K562 (cell line): ENCODE data around the gene FAAP100. TPM values are rescaled to one million over a fixed set of nuclear protein-coding genes. Genes with fewer than 3 reads are reported as not detected.

Source experiments
- ATAC-seq: fragments of 200-7000 bp; cut with Tn5 transposase; 3 replicates; pipeline ENCODE4 v1.9.1; 2020; ENCODE audit warnings: moderate library complexity
- BruUV-seq: library from RNA; stranded (reverse); fragments of 400-500 nt; replicated peaks from 2 replicates; lab custom pipeline; 2021; lab: Mats Ljungman, UMichigan
- CTCF ChIA-PET: fragments of 300-600 bp; formaldehyde crosslinking; extraction: SDS; loops from one replicate; lab custom pipeline; 2021; ENCODE audit warnings: low intra/inter-chr PET ratio; lab: Yijun Ruan, JAX
- POLR2A ChIA-PET: fragments of 300-600, 350-650 bp; sonication (Branson Sonifier 250); formaldehyde crosslinking; extraction: SDS; loops from one replicate; lab custom pipeline; 2021; ENCODE audit warnings: antibody characterized with exemption, inconsistent platforms; lab: Yijun Ruan, JAX
- DNase-seq, 4 experiments: peaks; one replicate each; pipeline versions ENCODE4 v3.0.0 to v3.0.0-alpha.2; 2011 to 2018; ENCODE audit warnings: low spot score in 3 of 4, mixed read lengths in 3 of 4; ENCODE audit errors: extremely low read depth in 1 of 4
- FAIRE-seq: peaks from 2 replicates; lab custom pipeline; 2011; peaks lifted over from hg19 to GRCh38; lab: Jason Lieb, UNC
- H2AFZ ChIP-seq: 2 replicates; pipeline ENCODE4 v1.6.0; 2011; ENCODE audit warnings: low read depth, low read length, control low read depth, inconsistent platforms
- H3K27ac ChIP-seq: fragments of 200-600 bp; 3 replicates; pipeline ENCODE4 v1.8.0; 2011; ENCODE audit warnings: low read depth, mild to moderate bottlenecking, control low read depth, inconsistent platforms, low read length, moderate library complexity, mixed read lengths; ENCODE audit errors: extremely low read depth
- H3K27me3 ChIP-seq, 2 experiments: fragments of 300-600 bp in 1 of 2; 2 replicates in 1 of 2; 3 replicates in 1 of 2; pipeline versions ENCODE4 v1.6.0 to v1.8.0; 2011; ENCODE audit warnings: inconsistent platforms in 2 of 2, low read length in 2 of 2, mild to moderate bottlenecking in 1 of 2, mixed read lengths in 1 of 2, moderate library complexity in 1 of 2; ENCODE audit not compliant: control insufficient read depth in 2 of 2, insufficient read depth in 2 of 2
- H3K36me3 ChIP-seq: fragments of 300-600 bp; 3 replicates; pipeline ENCODE4 v1.8.0; 2011; ENCODE audit warnings: mild to moderate bottlenecking, low read length, inconsistent platforms; ENCODE audit not compliant: control insufficient read depth, insufficient read depth
- H3K4me1 ChIP-seq, 2 experiments: fragments of 200-600 bp in 1 of 2; replicated peaks in 1 of 2; 2 replicates in 1 of 2; 3 replicates in 1 of 2; pipeline versions ENCODE4 v1.5.1 to v1.8.0; 2011; ENCODE audit warnings: inconsistent platforms in 2 of 2, low read length in 2 of 2, mild to moderate bottlenecking in 1 of 2, mixed read lengths in 1 of 2, moderate library complexity in 1 of 2; ENCODE audit not compliant: control insufficient read depth in 2 of 2, insufficient read depth in 2 of 2
- H3K4me2 ChIP-seq: 2 replicates; pipeline ENCODE4 v1.6.1; 2011; ENCODE audit warnings: low read length, control low read depth, inconsistent platforms, mixed read lengths; ENCODE audit not compliant: insufficient read depth
- H3K4me3 ChIP-seq: fragments of 200-600 bp; sonication (generic), shearing (Covaris generic); 2 replicates; pipeline ENCODE4 v1.5.1; 2016; ENCODE audit warnings: control low read depth, inconsistent platforms
- H3K79me2 ChIP-seq: fragments of 200-600 bp; 3 replicates; pipeline ENCODE4 v1.8.0; 2011; ENCODE audit warnings: low read length, inconsistent platforms; ENCODE audit not compliant: control insufficient read depth, insufficient read depth
- H3K9ac ChIP-seq, 2 experiments: 2 replicates each; pipeline versions ENCODE4 v1.6.0 to v1.6.1; 2011; ENCODE audit warnings: low read depth in 2 of 2, low read length in 2 of 2, control low read depth in 1 of 2, inconsistent platforms in 1 of 2, mild to moderate bottlenecking in 1 of 2, mixed read lengths in 1 of 2; ENCODE audit not compliant: insufficient read depth in 1 of 2
- H3K9me1 ChIP-seq: one replicate; pipeline ENCODE4 v1.6.0; 2011; ENCODE audit warnings: inconsistent platforms, mild to moderate bottlenecking, low read length, moderate library complexity; ENCODE audit not compliant: control insufficient read depth, insufficient read depth
- H3K9me3 ChIP-seq: replicated peaks from 2 replicates; pipeline ENCODE4 v1.5.1; 2011; ENCODE audit warnings: low read depth, low read length, inconsistent platforms; ENCODE audit not compliant: control insufficient read depth, insufficient read depth
- H4K20me1 ChIP-seq: replicated peaks from 2 replicates; pipeline ENCODE4 v1.6.1; 2011; ENCODE audit warnings: low read length, inconsistent platforms, mixed read lengths; ENCODE audit not compliant: control insufficient read depth, insufficient read depth
- CBFA2T3 ChIP-seq: fragments of 450-650 bp; IDR thresholded peaks from 2 replicates; pipeline ENCODE4 v1.6.1; 2017
- E2F6 ChIP-seq, 2 experiments: IDR thresholded peaks; 2 replicates each; pipeline ENCODE4 v1.6.1; 2011; ENCODE audit warnings: borderline replicate concordance in 1 of 2, control low read depth in 1 of 2, low read depth in 1 of 2, low read length in 1 of 2, mild to moderate bottlenecking in 1 of 2, mixed read lengths in 1 of 2, moderate library complexity in 1 of 2; ENCODE audit not compliant: insufficient read depth in 1 of 2, insufficient read length in 1 of 2, poor library complexity in 1 of 2, severe bottlenecking in 1 of 2; ENCODE audit errors: extremely low read depth in 1 of 2
- POLR2A ChIP-seq: fragments of 450-650 bp; conservative IDR thresholded peaks from 2 replicates; pipeline ENCODE4 v1.6.1; 2016
- PTTG1 ChIP-seq: fragments of 450-650 bp; IDR thresholded peaks from 2 replicates; pipeline ENCODE4 v1.6.1; 2016; ENCODE audit warnings: low read depth, mild to moderate bottlenecking, missing genetic modification characterization, missing compliant biosample characterization
- SMAD2 ChIP-seq: fragments of 150-350 bp; IDR thresholded peaks from 2 replicates; pipeline ENCODE4 v1.6.1; 2014; ENCODE audit warnings: low read depth, mild to moderate bottlenecking, low read length
- THRAP3 ChIP-seq: fragments of 450-650 bp; IDR thresholded peaks from 2 replicates; pipeline ENCODE4 v1.6.1; 2016; ENCODE audit warnings: mild to moderate bottlenecking, inconsistent platforms, borderline replicate concordance
- ZNF253 ChIP-seq: fragments of 250-450 bp; sonication (Bioruptor Pico); conservative IDR thresholded peaks from 2 replicates; pipeline ENCODE4 v1.6.1; 2021; ENCODE audit warnings: mild to moderate bottlenecking
- WGBS: fragments of 100-300 bp; shearing (Covaris generic); methylation state at CpG from one replicate; pipeline ENCODE4 v1.1.6; 2016; ENCODE audit warnings: low coverage, mixed read lengths; ENCODE audit not compliant: insufficient coverage; ENCODE audit errors: missing lambda C conversion rate; 5-methylcytosine and 5-hydroxymethylcytosine counted together
- in situ Hi-C: fragments of 300-500 bp; cut with MboI; formaldehyde crosslinking; loops from 4 replicates; pipeline ENCODE4 v1.15.0; 2018; ENCODE audit warnings: inconsistent platforms, mixed read lengths
- intact Hi-C: fragments of 100-400 bp; cut with micrococcal nuclease; formaldehyde crosslinking; loops from 2 replicates; pipeline ENCODE4 v1.14.2; 2022
- polyA plus RNA-seq, 8 experiments: library from polyadenylated mRNA; depleted of rRNA in 4 of 8; stranded (reverse) in 5 of 8; unstranded in 3 of 8; fragments of >200 nt; fragmentation: Nextera tagmentation in 2 of 8; fragmentation: Illumina TruSeq in 1 of 8; extraction: Ambion mirVana in 2 of 8; extraction: Trizol in 1 of 8; gene quantifications; 2 replicates each; pipeline versions ENCODE4 v1.2.1 to v1.2.3, GENCODE V29; 2011 to 2014; ENCODE audit warnings: inconsistent platforms in 1 of 8, missing spikeins in 1 of 8
- total RNA-seq, 7 experiments: library from RNA; depleted of rRNA in 6 of 7; stranded (reverse); fragments of >200 nt in 6 of 7; fragmentation: Illumina TruSeq in 2 of 7; extraction: Trizol in 2 of 7; gene quantifications; 2 replicates each; pipeline versions ENCODE4 v1.2.1 to v1.2.3, GENCODE V29; 2011 to 2021; ENCODE audit warnings: low replicate concordance in 1 of 7

The FAAP100 gene
- total and polyA plus RNA-seq, 9 of the 15 experiments (the other 6 are each of a cell fraction or from before 2014, with no cell fraction given) = 0.31 to 51.2 (median 12.6) TPM

GRCh38 chr17:81533339-81534141 is 18.6 kb downstream of the FAAP100 start:
- Histone ChIP-seq H2AFZ (no peak overlapping the region), H3K27ac (no peak overlapping the region), H3K4me2 (no peak overlapping the region), H3K9me1 (peaks cover 4% of the 10 kb centered on the region), H3K9me3 (0 out of 2 replicates have a peak, but pooled peaks cover 2% of the 10 kb centered on the region), H4K20me1 (peaks cover 13% of the 10 kb centered on the region; the same call in 1 of the 2 replicates), H3K9ac (peak overlapping the region in 1 of 2 experiments; percentile 68; a peak in 1 of 4 replicates), H3K4me3 (no peak overlapping the region), H3K36me3 (peaks cover 7% of the 10 kb centered on the region; the same call in 1 of the 3 replicates), H3K4me1 (peaks cover 0 to 53% of the 10 kb centered on the region in 2 experiments; a peak in 2 of 5 replicates), H3K27me3 (0 out of 5 replicates have a peak, but pooled peaks cover 0 to 5% of the 10 kb centered on the region in 2 experiments), H3K79me2 (no peaks in the 10 kb centered on the region)
- no peak for FAIRE-seq
- DNase-seq = no peak
- 40% methylated on average over 21 of the region's 21 CpGs for WGBS
- in situ Hi-C loops (no loop called here), intact Hi-C loops (no loop called here)
- no peak for ATAC-seq
- ChIA-PET CTCF (no interaction called here), POLR2A (interaction anchor here (0.7 to 1.8 kb wide), 3 partner anchors 9 to 59 kb away, joined by 3 to 6 read pairs (median 3); no protein-coding TSS in a partner anchor)
- TF ChIP-seq SMAD2 (no peak), CBFA2T3 (no peak), PTTG1 (no peak), ZNF253 (no peak), E2F6 (IDR thresholded peaks at IDR 0.05; ENCODE audit: borderline replicate concordance in 1 of 2, extremely low read depth in 1 of 2, insufficient read depth in 1 of 2, insufficient read length in 1 of 2, low read depth in 1 of 2, low read length in 1 of 2, poor library complexity in 1 of 2, severe bottlenecking in 1 of 2) (no peak), THRAP3 (no peak), POLR2A (peak; percentile 29; the same call in 1 of the 2 replicates)
- no TSS peak for BruUV-seq
